SK-MEL-5 (cell line): ENCODE data around the gene GOLGA8B. TPM values are rescaled to one million over a fixed set of nuclear protein-coding genes. Genes with fewer than 3 reads are reported as not detected.
"Not testable (repeated sequence)": the region's sequence is repeated elsewhere in the genome, so short reads cannot be mapped to it uniquely, and the experiment has no call there.

Experiments used
- DNase-seq: peaks from one replicate; pipeline ENCODE4 v3.0.0-alpha.2; 2016; ENCODE audit warnings: low read depth, low spot score
- in situ Hi-C: cut with HindIII; loops from 2 replicates; pipeline ENCODE4 v1.10.0; 2016; ENCODE audit warnings: low sequenced_read_pairs, high pct_unique_total_duplicates, low pct_unique_long_range_greater_than_20kb
- total RNA-seq: library from RNA; depleted of rRNA; stranded (reverse); fragments of >200 nt; shearing (Covaris generic); gene quantifications from 2 replicates; pipeline ENCODE4 v1.2.3, GENCODE V29; 2014

GOLGA8B gene
- total RNA-seq, 1 experiment from 2014 or later, result 21.1 TPM

- DNase-seq, result peak; percentile 85
- in situ Hi-C loops, result no loop called here
Measured at GRCh38 chr15:34603095-34603494, 19.6 kb upstream of the GOLGA8B start.

GRCh38 chr15:34600923-34601322 is 17.5 kb upstream of the GOLGA8B start:
- in situ Hi-C loops, result no loop called here

GRCh38 chr15:34598799-34599585 is 15.5 kb upstream of the GOLGA8B start:
- no peak for DNase-seq
- in situ Hi-C loops, result no loop called here

More at GRCh38 chr15:34600923-34601322, 17.5 kb upstream of the GOLGA8B start:
- DNase-seq, result no peak

GRCh38 chr15:34597316-34597715 is 13.9 kb upstream of the GOLGA8B start:
- DNase-seq, result no peak
- in situ Hi-C loops, result no loop called here

- in situ Hi-C loops, result no loop called here
- no peak for DNase-seq
Measured at GRCh38 chr15:34594361-34594760, 10.9 kb upstream of the GOLGA8B start.

DNA sequence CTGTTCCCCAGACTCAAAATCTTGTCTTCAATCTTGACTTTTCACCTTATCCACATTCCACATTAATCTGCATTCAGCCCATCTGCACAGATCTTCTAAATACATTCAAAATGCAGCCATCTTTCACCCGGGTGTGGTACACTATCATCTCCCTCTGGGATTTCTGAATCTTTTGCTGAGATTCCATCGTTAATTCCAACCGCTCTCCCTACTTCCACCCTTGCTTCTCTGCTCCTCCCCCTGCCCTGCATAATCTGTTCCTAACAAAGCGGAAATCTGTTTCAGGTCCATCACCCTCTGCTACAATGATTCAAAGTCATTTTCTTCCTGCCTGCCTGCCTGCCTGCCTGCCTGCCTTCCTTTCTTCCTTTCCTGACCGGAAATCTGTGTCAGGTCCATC is 7.9 kb upstream of the GOLGA8B start:
- in situ Hi-C loops, result no loop called here
- DNase-seq, result no peak

GRCh38 chr15:34588046-34588674 is 4.7 kb upstream of the GOLGA8B start:
- DNase-seq, result peak; percentile 92
- in situ Hi-C loops, result no loop called here

DNA sequence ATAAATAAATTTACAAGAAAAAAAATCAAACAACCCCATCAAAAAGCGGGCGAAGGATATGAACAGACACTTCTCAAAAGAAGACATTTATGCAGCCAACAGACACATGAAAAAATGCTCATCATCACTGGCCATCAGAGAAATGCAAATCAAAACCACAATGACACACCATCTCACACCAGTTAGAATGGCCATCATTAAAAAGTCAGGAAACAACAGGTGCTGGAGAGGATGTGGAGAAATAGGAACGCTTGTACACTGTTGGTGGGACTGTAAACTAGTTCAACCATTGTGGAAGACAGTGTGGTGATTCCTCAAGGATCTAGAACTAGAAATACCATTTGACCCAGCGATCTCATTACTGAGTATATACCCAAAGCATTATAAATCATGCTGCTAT is 2.5 kb upstream of the GOLGA8B start:
- in situ Hi-C loops, DNase-seq: not testable (repeated sequence)

DNA sequence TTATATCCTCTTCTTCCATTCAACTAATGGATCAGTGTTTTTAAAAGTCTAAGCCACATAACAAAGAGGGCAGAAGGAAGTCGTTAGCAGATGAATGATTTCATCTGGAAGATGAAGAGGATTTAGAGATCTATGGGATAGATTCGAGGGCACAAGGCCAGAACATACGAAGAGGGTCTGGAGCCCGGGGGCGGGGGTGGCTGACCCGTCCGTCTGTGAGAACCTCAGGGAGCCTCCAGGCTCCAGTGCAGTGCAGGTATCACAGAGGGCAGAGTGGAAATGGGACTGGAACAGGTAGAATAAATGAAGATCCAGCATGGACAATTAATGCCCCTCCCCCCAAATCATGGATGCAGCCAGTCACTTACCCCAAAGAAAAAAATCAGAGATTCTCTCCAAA is 1.5 kb upstream of the GOLGA8B start:
- in situ Hi-C loops, result no loop called here
- no peak for DNase-seq

DNA sequence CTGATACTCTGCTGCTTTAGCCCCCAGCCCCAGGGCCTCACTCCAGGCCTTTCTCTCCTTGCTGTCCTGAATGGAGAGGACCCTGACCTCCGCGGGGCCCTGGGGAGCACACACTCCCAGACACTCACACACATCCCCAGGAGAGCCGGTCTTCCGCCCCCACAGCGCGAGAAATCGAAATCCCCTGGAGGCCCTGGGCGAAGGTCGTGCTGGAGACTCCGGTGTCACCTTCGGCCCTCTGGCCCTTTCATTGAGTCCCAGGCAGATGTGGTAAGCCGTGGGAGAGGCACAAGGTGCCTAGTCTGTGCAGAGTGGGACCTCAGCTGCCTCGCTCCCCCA is 848 bp upstream of the GOLGA8B start:
- DNase-seq, result no peak
- in situ Hi-C loops, result no loop called here

- DNase-seq, result peak; percentile 37
- in situ Hi-C loops, result no loop called here
Measured at GRCh38 chr15:34582461-34583371, 735 bp downstream of the GOLGA8B start.

- DNase-seq, in situ Hi-C loops: not testable (repeated sequence)
Measured at GRCh38 chr15:34581687-34582460, 1.6 kb downstream of the GOLGA8B start.

DNA sequence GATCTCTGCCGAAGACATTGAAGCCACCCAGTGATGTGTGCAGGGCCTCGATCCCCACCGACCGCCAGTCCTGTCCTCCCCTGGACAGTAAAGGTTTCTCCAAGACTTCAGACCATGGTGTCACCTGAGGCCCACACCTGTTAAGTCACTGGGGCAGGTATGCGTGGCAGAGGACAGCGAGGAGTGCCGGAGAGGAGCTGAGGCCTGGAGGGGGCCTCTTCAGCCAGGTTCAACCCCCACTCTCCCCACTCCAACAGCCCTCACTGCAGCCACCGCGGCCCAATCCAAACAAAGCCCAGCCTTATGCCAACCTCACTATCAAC is 2.4 kb downstream of the GOLGA8B start:
- in situ Hi-C loops, result no loop called here

GRCh38 chr15:34580251-34581042 is 3.0 kb downstream of the GOLGA8B start:
- in situ Hi-C loops, DNase-seq: not testable (repeated sequence)

More for the DNA sequence above, 2.4 kb downstream of the GOLGA8B start:
- DNase-seq, result no peak

GRCh38 chr15:34578283-34578674 is 5.2 kb downstream of the GOLGA8B start:
- no peak for DNase-seq
- in situ Hi-C loops, result no loop called here

DNA sequence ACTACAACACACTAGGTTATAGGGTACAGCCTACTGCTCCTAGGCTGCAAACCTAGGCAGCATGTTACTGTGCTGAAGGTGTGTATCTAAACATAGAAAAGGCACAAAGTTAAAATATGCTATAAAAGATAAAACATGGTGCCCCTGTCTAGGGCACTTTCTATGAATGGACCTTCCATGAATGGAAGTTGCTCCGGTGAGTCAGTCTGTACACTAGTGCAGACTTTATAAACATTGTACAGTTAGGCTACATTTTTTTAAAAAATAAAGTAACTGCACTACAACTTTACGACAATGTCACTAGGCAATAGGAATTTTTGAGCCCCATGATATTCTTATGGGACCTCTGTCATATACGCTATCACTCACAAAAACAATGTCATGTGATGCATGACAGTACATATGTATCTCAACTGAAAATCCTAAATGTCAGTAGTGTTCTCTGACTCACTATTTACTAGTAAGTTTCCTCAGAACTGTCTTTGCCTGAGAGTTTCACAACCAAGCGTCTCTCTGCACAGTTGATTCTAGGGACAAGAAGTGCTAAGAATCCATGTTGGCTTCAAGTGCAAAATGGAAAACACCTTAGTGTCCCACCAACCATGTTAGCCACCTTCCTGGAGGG is 5.7 kb downstream of the GOLGA8B start:
- DNase-seq, result peak; percentile 12

DNA sequence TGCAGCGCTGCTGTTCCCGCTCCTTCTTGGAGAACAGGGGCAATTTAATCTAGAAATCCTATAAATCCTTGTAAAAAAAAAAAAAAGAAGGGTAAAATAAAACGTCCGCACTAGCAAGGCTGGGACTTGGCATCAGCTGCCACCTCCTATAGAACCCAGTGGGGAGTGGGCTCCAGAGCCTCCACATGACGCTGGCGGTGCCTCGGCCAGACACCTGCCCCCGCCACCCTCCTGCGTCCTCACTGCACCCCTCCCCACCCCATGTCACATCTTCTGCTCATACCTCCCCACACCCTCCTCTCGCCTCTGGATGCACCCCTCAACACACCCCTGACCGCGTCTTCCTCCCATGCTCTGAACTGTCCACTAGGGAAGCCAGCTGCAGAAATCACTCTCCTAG is 8.4 kb downstream of the GOLGA8B start:
- in situ Hi-C loops, DNase-seq: not testable (repeated sequence)

More for the DNA sequence above, 5.7 kb downstream of the GOLGA8B start:
- in situ Hi-C loops, result not testable (repeated sequence)
